Measurements from ENCODE around the gene SKAP1.

SKAP1 gene

GRCh38 chr17:48322060-48322459 lies 108.0 kb downstream of the SKAP1 start:
- DNase-seq (ENCODE audit: low read depth), result no peak
- no peak overlapping the region for H3K4me3 ChIP-seq (ENCODE audit: control insufficient read depth, low read depth, low read length)
- no peak for TF ChIP-seq CTCF (IDR thresholded peaks at IDR 0.05; ENCODE audit: control insufficient read depth, insufficient read depth, low read depth, low read length, missing control alignments)

GRCh38 chr17:48317732-48318131 lies 112.3 kb downstream of the SKAP1 start:
- TF ChIP-seq CTCF (IDR thresholded peaks at IDR 0.05; ENCODE audit: control insufficient read depth, insufficient read depth, low read depth, low read length, missing control alignments), result no peak
- DNase-seq (ENCODE audit: low read depth), result no peak

GRCh38 chr17:48314716-48315115 lies 115.3 kb downstream of the SKAP1 start:
- TF ChIP-seq CTCF (IDR thresholded peaks at IDR 0.05; ENCODE audit: control insufficient read depth, insufficient read depth, low read depth, low read length, missing control alignments), result no peak
- DNase-seq (ENCODE audit: low read depth), result no peak
- no peak overlapping the region for H3K4me3 ChIP-seq (ENCODE audit: control insufficient read depth, low read depth, low read length)

More at GRCh38 chr17:48317732-48318131, 112.3 kb downstream of the SKAP1 start:
- H3K4me3 ChIP-seq (ENCODE audit: control insufficient read depth, low read depth, low read length), result no peak overlapping the region

- no peak for DNase-seq (ENCODE audit: low read depth)
- no peak overlapping the region for H3K4me3 ChIP-seq (ENCODE audit: control insufficient read depth, low read depth, low read length)
- no peak for TF ChIP-seq CTCF (IDR thresholded peaks at IDR 0.05; ENCODE audit: control insufficient read depth, insufficient read depth, low read depth, low read length, missing control alignments)
These were observed 116.8 kb downstream of the SKAP1 start for GRCh38 chr17:48313096-48313755.

GRCh38 chr17:48311324-48311723 lies 118.7 kb downstream of the SKAP1 start:
- TF ChIP-seq CTCF (IDR thresholded peaks at IDR 0.05; ENCODE audit: control insufficient read depth, insufficient read depth, low read depth, low read length, missing control alignments), result no peak
- no peak overlapping the region for H3K4me3 ChIP-seq (ENCODE audit: control insufficient read depth, low read depth, low read length)
- no peak for DNase-seq (ENCODE audit: low read depth)

- TF ChIP-seq CTCF (IDR thresholded peaks at IDR 0.05; ENCODE audit: control insufficient read depth, insufficient read depth, low read depth, low read length, missing control alignments), result no peak
- no peak for DNase-seq (ENCODE audit: low read depth)
- no peak overlapping the region for H3K4me3 ChIP-seq (ENCODE audit: control insufficient read depth, low read depth, low read length)
These were observed 119.2 kb downstream of the SKAP1 start for GRCh38 chr17:48310748-48311213.

Data from AG09309 (cell line).